GM18909 (cell line): ENCODE measurements around the gene OSCAR.
A peak's percentile ranks its signal among the peaks of the same experiment; 100 is the strongest.
"Not testable (repeated sequence)": the region's sequence is repeated elsewhere in the genome, so short reads cannot be mapped to it uniquely, and the experiment has no call there.

Source experiments
- ATAC-seq: cut with Tn5 transposase; IDR thresholded peaks from one replicate; pipeline ENCODE4 v1.9.1; 2021; ENCODE audit warnings: mild to moderate bottlenecking; ENCODE audit not compliant: unreplicated experiment, poor library complexity

The OSCAR gene

DNA sequence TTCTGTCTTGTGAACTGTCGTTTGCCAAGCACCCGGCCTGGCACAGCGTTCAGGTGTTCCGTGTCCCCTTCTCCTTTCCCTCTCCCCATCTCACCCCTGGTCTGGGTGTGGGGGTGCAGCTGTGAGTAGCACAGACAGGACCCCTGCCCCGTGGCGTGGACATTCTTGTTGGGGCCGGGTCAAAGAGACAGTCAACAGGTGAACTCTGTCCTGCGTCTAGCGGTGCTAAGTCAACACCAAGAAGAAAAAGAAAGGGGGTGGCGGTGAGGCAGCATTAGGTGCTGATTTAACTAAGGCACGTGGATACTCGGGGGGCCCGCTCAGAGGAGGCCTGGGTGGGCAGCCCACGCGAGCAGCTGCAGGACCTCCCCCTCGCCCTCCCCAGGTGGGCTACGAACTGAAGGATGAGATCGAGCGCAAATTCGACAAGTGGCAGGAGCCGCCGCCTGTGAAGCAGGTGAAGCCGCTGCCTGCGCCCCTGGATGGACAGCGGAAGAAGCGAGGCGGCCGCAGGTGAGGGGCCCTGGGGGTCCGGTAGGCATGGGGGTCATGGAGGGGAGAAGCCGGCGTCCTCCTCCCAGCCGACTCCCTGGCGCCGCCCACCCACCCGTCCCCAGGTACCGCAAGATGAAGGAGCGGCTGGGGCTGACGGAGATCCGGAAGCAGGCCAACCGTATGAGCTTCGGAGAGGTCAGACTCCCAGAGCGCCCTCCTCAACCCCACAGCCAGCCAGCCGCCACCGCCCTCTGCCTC, 27.3 kb upstream of the OSCAR start:
- ATAC-seq, result no peak

DNA sequence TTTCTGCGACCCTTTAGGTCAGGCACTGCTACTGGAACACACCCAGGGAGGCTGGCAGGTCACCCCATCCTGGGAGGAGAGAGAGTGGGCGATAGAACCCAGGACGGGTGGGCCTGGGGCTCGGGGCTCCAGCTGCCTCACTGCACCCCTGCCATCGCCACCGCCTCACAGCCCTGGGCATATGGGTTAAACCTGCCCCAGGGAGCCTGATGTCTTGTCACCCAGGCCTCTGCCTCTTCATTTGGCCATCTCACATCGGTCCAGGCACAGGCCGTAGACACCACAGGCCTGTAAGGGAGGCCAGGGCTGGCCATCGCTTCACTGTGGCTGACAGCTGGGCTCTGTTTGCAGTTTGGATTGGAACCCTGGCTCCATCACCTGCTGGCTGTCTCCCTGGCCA, 25.1 kb upstream of the OSCAR start:
- no peak for ATAC-seq

DNA sequence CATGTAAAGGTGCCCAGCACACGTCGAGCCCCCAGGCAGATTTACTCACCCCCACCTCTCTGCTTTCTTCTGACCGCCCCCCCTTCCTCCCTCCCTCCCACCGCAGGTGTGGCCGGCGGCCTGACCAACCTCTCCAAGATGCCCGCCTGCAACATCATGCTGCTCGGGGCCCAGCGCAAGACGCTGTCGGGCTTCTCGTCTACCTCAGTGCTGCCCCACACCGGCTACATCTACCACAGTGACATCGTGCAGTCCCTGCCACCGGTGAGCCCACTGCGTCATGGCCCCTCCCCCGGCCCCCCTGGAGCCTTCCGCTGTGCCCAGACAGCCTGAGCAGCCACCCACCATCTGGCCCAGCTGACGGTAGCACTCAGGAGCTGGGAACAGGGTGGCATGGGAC, 23.8 kb upstream of the OSCAR start:
- no peak for ATAC-seq

DNA sequence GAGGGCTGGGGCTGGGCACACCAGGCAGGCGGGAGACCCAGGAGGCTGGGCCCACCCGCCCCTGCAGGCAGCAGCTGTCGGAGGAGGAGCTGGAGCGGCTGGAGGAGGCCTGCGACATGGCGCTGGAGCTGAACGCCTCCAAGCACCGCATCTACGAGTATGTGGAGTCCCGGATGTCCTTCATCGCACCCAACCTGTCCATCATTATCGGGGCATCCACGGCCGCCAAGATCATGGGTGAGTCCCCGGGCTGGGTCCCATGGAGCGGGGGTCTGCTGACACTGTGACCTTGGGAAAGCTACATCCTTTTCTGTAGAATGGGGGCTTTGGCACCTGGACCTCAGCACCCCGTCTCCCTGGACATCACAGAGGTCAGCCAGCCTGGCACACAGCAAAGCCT, 23.1 kb upstream of the OSCAR start:
- no peak for ATAC-seq

DNA sequence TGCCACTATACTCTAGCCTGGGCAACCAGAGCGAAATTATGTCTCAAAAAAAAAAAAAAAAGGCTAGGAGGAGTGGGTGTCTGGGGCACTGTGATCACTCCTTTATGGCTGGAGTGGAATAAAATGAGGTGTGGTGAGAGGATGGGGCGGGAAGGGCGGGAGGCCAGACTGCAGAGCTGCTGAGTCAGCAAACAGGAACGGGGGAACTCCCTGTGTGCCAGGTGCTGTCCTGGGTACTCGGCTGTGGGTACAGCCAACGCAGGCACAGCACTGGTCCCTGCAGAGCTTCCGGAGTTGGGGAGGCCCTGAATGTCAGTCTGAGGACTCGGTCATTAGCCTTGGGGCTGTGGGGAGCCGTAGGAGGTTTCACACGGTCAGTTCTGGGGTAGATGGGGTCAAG, 20.7 kb upstream of the OSCAR start:
- ATAC-seq, result no peak

DNA sequence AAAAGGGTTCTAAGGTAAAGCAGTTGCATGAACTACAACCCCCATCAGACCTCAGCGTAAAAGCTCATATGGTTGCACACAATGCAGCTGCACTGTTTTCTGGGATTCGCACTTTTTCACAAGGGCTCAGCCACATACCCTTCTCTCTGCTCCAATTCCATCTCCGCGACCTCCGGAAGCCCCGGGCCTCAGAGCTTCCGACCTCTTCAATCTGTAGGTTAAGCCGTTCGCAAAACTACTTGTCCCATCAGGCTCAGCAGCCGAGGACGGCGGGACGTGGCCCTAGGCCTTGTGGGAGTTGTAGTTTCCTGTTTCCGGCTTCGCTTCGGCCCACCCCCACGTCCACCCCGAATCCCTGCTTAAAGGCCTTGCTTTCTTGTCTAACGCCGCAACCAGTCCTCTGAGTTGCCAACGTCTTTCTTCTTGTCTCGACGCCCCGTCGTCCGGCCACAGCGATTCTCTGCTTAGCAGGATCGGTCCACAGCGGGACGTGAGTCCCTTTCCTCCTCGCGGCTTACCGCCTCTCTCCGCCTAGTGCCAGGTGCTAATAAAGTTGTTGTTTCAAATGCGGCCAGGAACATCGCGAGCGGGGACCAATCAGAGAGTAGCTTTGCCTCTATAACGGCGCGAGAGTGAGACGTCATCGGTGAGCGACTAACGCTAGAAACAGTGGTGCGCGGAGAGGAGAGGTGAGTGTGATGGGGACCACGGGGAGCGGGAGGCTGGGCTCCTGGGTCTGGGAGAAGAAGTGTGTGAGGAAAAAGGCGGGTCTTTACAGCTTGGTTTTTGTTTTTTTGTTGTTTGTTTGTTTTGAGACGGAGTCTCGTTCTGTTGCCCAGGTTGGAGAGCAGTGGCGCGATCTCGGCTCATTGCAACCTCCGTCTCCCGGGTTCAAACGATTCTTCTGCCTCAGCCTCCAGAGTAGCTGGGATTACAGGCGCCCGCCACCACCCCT, 14.8 kb upstream of the OSCAR start, which contains the start of the genes PRPF31 and TFPT:
Gene PRPF31 (plus strand): TSS at position 646 of the 955 bp plus-strand sequence. CDS start 2,525 bp downstream, outside the sequence.
Gene TFPT (minus strand): TSS at position 549 of the 955 bp plus-strand sequence. CDS start 388 bp downstream, at position 161.
- ATAC-seq, result peak; percentile 85

DNA sequence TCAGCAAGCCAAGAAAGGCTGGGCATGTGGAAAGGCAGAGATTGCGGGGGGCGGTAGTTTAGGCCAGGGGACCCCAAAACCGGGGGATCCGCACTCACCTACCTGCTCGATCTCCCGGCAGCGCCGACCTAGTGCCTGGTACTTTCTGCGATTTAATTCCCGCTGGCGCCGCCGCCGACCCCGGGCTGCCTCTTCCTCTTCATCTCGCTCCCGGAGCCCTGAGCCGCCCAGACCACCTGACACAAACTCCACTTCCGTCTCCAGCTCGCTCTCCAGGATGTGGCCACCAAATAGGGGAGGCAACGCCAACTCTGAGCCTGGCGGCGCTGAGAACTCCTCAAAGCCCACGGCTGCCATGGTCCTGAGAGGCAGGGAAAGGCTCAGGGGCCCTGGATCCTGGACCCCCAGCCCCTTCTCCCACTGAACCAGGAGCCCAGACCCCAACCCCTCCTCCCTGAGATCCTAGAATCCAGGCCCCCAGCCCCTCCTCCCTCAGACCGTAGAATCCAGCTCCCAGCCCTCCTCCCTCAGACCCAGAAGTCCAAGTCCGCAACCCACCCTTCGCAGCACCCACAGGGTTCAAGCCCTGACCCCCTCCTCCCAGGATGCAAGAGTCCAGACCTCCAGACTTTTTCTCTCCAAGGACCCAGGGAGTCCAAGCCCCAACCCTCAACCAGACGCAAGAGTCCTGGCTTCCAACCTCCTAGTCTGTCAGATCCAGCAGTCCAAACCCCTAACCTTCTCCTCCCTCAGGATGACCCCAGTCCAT, 13.9 kb upstream of the OSCAR start:
- ATAC-seq, result peak; percentile 2

DNA sequence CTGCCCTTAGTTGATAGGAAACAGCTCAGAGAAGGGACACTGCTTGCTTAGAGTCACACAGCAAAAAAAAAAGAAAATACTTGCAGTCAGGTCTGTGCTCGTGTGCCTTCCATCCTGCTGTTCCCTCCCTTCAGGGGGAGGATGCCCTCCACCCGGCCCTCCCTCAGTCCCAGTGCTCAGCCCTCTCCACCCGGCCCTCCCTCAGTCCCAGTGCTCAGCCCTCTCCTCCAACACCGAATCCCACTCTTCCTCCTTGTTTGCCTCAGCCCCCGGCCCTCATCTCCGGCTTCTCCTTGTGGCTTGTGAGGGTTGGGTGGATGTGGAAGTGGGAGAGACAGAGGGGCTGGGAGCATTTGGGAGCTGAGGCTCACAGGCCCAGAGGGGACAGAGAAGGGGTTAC, 9.0 kb upstream of the OSCAR start:
- ATAC-seq, result no peak

DNA sequence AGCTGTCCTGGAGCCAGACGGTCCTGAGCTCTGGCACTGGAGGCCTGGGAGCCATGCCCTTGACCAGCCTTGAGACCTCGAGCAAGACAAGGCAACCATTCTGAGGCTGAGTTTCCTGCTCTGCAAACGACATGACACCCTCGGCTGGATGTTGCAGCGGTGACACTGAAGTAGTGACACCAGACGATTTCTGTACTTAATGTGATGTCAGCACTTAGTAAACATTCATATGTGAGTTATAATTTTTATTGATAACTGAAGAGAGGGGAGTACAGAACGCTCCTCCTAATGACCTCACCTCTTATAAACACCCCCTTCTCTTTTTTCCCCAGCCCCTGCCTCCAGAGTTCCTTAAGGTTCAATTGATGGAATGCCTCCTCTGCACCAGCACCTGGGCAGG, 7.9 kb upstream of the OSCAR start:
- no peak for ATAC-seq

DNA sequence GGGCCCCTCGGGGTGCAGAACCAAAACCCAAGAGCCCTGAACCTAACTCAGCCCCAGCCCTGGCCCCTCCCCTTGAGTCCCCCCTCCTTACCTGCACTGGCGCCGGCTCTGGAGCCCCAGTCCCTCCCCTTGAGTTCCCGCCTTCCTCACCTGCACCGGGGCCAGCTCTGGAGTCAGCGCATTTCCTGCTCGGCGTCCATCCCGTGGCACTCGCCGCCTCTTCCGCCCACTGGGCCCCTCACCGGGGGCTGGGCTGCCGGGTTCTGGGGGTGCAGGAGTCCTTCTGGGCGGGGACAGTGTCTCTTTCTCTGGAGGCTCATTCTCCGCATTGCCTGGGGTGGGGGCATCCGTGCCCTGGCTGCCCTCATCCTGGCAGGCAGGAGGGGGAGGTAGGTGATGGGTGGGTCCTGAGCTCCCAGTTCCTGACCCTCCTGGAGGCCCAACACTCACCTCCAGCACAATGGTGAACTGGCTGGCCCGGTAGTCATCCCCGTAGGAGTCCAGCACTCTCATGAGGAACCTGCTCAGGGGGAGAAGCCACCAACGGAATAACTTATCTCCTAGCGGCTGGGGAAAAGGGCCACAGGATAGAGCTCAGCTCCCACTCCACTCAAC, 7.4 kb upstream of the OSCAR start:
- ATAC-seq, result no peak

DNA sequence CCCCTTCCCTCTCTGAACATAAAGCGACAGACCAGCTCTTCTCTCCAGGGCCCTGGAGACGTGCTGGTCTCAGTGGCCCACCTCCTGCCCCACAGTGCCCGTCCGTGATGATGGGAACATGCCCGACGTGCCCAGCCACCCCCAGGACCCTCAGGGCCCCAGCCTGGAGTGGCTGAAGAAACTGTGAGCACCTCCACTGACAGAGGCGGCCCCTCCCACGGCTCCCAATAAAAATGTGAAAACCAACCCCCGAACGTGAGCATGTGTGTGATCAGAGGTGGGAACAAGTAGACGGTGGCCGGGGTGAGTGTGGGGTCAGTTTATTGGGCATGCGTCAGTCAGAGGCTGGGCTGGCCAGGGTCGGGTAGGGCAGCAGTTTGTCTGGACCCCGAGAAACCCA, 6.1 kb upstream of the OSCAR start:
- no peak for ATAC-seq

DNA sequence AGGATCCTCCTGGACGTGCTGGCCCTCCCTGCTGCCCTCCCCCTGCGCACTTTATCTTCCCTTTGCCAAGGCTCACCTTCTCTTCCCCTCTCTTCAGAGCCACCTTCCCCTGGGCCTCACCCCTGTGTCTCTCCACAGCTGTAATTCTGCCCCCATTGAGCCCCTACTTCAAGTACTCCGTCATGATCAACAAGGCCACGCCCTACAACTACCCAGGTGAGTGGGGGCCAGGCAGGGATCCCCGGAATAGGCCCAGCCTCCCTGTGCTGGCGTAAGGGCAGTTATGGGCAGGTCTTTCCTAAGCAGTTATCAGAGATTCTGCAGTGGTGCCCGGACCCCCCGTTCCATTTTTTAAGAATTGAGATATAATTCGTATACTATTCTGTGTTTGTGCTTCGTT, 5.2 kb upstream of the OSCAR start:
- ATAC-seq, result no peak

DNA sequence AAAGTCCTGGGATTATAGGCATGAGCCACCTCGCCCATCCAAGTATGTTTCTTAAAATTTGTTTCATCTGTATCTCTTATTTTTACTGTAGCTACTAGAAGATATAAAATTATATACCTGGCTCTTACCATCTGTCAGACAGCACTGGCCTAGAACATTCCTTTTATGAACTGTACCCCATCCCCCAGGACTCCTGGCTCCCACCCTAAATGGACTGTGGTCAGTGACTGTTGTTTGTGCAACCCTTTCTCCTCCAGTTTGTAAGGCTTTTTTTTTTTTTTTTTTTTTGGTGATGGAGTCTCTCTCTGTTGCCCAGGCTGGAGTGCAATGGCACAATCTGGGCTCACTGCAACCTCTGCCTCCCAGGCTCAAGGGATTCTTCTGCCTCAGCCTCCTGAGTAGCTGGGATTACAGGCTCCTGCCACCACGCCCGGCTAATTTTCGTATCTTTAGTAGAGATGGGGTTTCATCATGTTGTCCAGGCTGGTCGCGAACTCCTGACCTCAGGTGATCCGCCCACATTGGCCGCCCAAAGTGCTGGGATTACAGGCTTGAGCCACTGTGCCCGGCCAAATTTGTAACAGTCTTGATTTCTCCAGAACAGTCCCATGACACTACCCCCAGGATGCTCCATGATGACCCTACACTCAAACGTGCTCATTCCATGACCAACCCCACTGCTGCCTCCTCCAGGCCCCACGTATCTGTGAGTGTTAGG, 4.6 kb upstream of the OSCAR start:
- ATAC-seq, result no peak

DNA sequence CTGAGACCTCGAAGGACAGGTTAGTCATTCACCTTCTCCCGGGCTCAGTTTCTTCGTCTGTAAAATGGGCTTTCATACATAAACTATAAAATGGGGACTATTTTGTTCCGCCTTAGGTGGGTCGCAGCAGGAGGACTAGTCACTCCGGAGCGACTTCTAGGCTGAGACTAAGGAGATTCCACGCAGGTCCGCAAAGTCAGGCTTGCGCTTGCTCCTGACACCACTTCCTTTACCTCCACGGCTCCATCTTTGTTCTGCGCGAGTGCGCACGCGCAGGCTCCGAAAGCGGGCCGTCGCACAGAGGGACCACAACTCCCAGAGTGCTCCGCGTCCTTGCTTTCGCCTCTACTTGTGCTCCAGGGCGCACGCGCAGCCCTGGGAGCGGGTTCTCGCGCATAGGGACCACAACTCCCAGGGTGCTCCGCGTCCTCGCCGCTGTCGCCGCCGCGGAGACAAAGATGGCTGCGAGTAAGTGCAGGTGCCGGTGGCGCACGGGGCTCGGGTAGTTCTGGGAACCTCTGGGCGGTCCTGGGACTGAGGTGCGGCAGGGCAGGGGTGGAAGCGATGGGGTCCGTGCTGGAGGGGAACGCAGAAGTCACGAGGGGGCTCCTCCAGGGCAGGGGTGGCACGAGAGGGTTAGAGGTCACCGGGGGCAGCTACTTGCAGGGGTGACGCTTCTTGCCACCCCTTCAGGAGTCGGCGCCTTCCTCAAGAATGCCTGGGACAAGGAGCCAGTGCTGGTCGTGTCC, 2.0 kb upstream of the OSCAR start, which contains the start of gene NDUFA3:
Gene NDUFA3 (plus strand): TSS at position 435 of the 749 bp plus-strand sequence. CDS start 24 bp downstream, at position 459.
- peak; percentile 98 for ATAC-seq

DNA sequence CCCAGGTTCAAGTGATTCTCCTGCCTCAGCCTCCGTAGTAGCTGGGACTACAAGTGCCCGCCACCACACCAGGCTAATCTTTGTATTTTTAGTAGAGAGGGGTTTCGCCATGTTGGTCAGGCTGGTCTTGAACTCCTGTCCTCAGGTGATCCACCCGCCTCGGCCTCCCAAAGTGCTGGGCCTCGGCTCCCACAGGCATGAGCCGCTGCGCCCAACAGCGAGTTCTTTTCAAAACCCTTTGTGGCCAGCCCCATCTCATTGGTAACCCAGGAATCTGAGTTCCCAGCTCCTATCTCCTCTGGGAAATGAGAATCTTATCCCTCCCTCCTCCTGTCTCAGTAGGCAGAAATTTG, 724 bp downstream of the OSCAR start:
- ATAC-seq, result not testable (repeated sequence)

DNA sequence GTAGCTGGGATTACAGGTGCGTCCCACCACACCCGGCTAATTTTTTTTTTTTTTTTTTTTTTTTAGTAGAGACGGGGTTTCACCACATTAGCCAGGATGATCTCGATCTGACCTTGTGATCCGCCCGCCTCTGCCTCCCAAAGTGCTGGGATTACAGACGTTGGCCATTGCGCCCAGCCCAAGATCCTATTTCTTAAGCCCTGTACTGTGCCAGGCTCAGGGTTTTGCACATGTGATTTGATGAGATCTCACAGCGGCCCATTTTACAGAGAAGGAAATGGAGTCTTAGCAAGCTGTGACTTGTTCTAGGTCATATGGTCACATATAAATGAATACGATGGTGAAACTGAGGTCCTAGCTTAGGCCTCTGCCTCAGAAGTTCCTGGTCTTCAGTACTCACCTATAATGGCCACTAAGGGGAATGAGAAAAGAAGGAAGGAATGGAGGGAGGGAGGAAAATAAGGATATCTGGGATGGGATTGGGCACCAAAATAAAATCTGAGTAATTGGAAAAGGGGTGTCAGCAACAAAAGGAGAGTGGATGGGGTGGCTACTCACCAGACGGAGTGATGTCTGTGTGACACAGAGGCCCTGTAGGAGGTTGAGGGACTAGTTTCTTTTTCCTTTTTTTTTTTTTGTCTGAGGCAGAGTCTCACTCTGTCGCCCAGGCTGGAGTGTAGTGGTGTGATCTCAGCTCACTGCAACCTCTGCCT, 1.3 kb downstream of the OSCAR start:
- no peak for ATAC-seq

DNA sequence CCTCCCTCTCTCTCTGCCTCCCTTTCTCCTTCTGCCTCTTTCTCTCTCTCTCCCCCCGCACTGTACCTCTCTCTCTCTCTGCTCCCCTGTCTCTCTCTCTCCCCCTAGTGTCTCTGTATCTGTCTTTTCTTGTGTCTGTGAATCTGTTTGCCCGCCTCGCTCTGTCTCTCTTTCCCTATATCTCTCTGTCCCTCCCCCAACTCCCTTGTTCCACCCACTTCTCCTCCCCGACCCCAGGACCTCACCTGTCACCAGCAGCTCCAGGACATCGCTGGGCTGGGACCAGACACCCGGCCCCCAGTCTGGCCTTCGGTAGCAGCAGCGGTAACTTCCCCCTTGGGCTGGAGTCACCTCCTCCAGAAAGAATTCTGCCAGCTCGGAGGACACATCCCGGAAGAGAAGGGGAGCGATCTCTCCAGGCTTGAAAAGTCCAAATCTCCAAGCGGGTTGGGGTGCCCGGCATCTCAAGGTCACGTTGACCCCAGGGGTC, 3.9 kb downstream of the OSCAR start:
- ATAC-seq, result no peak
